Thyroid gland (tissue), 4 donors: ENCODE data around the gene CD274. TPM values are rescaled to one million over a fixed set of nuclear protein-coding genes. Genes with fewer than 3 reads are reported as not detected.

Experiments
- DNase-seq, 2 donors: peaks; one replicate each; pipeline ENCODE4 v3.0.0-alpha.2; 2019
- H3K27ac ChIP-seq, 3 donors: fragments of 200-600 bp; sonication (generic); 1 replicate in 2 of 3; 2 replicates in 1 of 3; pipeline ENCODE4 v1.5.1; 2016 to 2019; ENCODE audit warnings: mild to moderate bottlenecking in 1 of 3, moderate library complexity in 1 of 3
- H3K27me3 ChIP-seq: fragments of 200-600 bp; sonication (generic); one replicate; pipeline ENCODE4 v1.5.1; 2019
- H3K36me3 ChIP-seq, 2 donors: fragments of 200-600 bp; sonication (generic); one replicate each; pipeline ENCODE4 v1.5.1; 2016 to 2019
- H3K4me1 ChIP-seq, 2 donors: fragments of 200-600 bp; sonication (generic); one replicate each; pipeline ENCODE4 v1.5.1; 2017 to 2019
- H3K4me3 ChIP-seq, 3 donors: fragments of 200-600 bp; sonication (generic); replicated peaks in 1 of 3; 1 replicate in 2 of 3; 2 replicates in 1 of 3; pipeline ENCODE4 v1.5.1; 2016; ENCODE audit warnings: mild to moderate bottlenecking in 1 of 3
- H3K9me3 ChIP-seq: fragments of 200-600 bp; sonication (generic); one replicate; pipeline ENCODE4 v1.5.1; 2017
- POLR2A ChIP-seq, 2 donors: fragments of 450-650 bp; IDR thresholded peaks; one replicate each; pipeline ENCODE4 v1.6.1; 2017; ENCODE audit warnings: antibody characterized with exemption in 2 of 2, mild to moderate bottlenecking in 2 of 2, moderate library complexity in 1 of 2
- WGBS, 2 donors: methylation state at CpG; one replicate each; pipeline ENCODE4 v1.1.5; 2017; 5-methylcytosine and 5-hydroxymethylcytosine counted together
- intact Hi-C: fragments of 100-400 bp; cut with DNase I; formaldehyde crosslinking; loops from one replicate; pipeline ENCODE4 v1.15.1; 2023
- total RNA-seq, 4 donors: library from RNA; depleted of rRNA; stranded (reverse); fragments of >200 nt; gene quantifications; one replicate each; pipeline ENCODE4 v1.2.3, GENCODE V29; 2016
- TF ChIP-seq, protein P1 (sequence below), 6 experiments: fragments of 200-600 bp in 3 of 6; fragments of 450-650 bp in 3 of 6; sonication (generic) in 3 of 6; IDR thresholded peaks; one replicate each; pipeline ENCODE4 v1.5.1; 2016 to 2019; ENCODE audit warnings: antibody characterized with exemption in 6 of 6, mild to moderate bottlenecking in 2 of 6, inconsistent platforms in 1 of 6, moderate library complexity in 1 of 6

CD274 gene
- total RNA-seq, 4 donors from 2014 or later, result 3.0 to 6.5 (median 4.9) TPM

DNA sequence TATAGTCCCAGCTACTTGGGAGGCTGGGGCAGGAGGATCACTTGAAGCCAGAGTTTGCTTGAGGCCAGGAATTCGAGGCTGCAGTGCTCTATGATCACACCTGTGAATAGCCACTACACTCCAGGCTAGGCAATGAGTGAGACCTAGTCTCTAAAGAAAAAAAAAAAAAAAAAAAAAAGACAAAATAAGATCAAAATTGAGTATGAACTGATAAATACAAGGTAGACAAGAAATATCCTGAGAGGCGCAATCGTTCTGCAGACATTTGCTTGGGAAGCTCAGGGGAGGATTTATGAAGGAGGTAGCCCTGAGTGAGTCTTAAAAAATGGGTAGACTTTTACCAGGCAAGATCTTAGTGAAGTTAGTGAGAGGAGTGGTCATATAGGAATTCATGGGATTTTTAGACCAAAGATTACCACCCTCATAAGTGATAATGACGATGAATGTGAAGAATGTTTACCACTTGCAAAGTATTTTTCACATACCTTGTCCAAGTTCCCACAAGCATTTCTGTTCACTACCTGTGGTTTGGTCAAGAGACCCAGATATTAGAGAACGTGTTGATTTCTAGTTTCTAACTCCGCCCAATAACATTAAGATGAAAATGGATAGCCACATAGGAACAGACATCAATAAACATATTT lies 64.4 kb downstream of the CD274 start:
- 87 to 91% methylated on average over 6 of the region's 6 CpGs for WGBS, 2 donors
- no peak overlapping the region for H3K27ac ChIP-seq
- no peak overlapping the region for H3K4me3 ChIP-seq
- H3K9me3 ChIP-seq, result no peaks in the 10 kb centered on the region
- H3K4me1 ChIP-seq, result peaks cover 0 to 9% of the 10 kb centered on the region in 2 donors
- H3K36me3 ChIP-seq, result no peaks in the 10 kb centered on the region
- intact Hi-C loops, result no loop called here
- no peak for DNase-seq
- H3K27me3 ChIP-seq, result no peaks in the 10 kb centered on the region
- TF ChIP-seq POLR2A (IDR thresholded peaks at IDR 0.05), result no peak
- TF ChIP-seq, protein P1, sequence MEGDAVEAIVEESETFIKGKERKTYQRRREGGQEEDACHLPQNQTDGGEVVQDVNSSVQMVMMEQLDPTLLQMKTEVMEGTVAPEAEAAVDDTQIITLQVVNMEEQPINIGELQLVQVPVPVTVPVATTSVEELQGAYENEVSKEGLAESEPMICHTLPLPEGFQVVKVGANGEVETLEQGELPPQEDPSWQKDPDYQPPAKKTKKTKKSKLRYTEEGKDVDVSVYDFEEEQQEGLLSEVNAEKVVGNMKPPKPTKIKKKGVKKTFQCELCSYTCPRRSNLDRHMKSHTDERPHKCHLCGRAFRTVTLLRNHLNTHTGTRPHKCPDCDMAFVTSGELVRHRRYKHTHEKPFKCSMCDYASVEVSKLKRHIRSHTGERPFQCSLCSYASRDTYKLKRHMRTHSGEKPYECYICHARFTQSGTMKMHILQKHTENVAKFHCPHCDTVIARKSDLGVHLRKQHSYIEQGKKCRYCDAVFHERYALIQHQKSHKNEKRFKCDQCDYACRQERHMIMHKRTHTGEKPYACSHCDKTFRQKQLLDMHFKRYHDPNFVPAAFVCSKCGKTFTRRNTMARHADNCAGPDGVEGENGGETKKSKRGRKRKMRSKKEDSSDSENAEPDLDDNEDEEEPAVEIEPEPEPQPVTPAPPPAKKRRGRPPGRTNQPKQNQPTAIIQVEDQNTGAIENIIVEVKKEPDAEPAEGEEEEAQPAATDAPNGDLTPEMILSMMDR (IDR thresholded peaks at IDR 0.05), result no peak

DNA sequence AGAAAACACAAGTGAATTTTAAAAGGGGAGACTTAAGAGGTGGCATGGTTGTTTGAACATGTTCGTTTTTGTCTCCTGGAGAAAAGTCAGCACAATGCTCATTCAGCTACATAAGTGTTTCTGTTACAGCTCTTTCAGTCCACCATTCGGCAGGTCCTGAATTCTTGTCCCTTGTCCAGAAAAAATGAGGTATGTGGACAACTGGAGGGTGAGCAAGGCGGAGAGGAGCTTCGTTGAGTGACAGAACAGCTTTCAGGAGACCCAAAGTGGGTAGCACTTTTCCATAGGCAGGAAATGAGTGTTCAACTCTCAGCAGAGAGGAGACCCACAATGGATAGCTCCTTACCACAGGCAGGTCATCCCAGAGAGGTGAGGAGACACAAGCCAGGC lies 64.9 kb downstream of the CD274 start:
- Histone ChIP-seq H3K4me3 (no peak overlapping the region), H3K36me3 (no peaks in the 10 kb centered on the region), H3K27ac (no peak overlapping the region), H3K27me3 (no peaks in the 10 kb centered on the region), H3K4me1 (peaks cover 0 to 5% of the 10 kb centered on the region in 2 donors), H3K9me3 (no peaks in the 10 kb centered on the region)
- WGBS, 2 donors, result 42 to 53% methylated on average over 4 of the region's 4 CpGs
- DNase-seq, result no peak
- no peak for TF ChIP-seq POLR2A (IDR thresholded peaks at IDR 0.05)
- TF ChIP-seq, protein P1 (IDR thresholded peaks at IDR 0.05), result no peak
- intact Hi-C loops, result no loop called here

DNA sequence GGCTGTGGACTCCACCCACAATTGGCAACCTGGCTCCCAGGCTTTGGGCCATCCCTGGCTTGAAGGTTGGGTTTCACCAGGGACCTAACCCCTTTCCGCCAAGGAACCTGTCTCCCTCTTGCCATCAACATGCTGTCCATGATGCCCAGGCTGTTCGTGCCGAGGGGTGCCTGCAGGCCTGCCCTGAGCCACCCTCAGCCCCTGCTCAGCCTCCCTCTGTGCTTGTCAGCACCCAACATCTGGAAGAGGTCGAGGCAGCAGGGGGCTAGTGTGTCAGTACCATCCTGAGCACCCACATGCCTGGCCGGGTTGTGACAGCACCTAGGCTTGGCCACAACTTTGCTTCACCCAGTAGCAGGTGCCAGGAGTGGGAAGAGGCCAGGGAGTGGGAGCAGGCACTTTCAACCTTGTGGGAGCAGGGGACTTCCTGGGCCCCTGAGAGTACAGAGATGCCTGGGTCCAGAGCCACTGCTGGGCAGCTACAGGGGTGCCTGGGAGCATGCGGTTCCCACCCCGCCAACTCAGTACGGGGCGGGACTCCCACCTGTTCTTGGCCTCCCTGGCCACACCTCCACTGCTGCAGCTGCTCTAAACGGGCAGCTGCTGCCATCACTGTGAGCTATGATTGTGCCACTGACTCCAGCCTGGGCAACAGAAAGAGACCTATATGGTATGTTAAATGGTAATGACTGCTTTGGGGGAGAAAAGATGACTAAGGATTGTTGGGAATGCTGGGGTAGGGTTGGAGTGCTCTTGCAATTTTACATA lies 66.3 kb downstream of the CD274 start:
- no peak for DNase-seq
- Histone ChIP-seq H3K9me3 (no peaks in the 10 kb centered on the region), H3K4me3 (no peak overlapping the region), H3K36me3 (no peaks in the 10 kb centered on the region), H3K27me3 (no peaks in the 10 kb centered on the region), H3K27ac (no peak overlapping the region), H3K4me1 (no peaks in the 10 kb centered on the region)
- intact Hi-C loops, result no loop called here
- TF ChIP-seq, protein P1 (IDR thresholded peaks at IDR 0.05), result no peak
- TF ChIP-seq POLR2A (IDR thresholded peaks at IDR 0.05), result no peak
- 90 to 97% methylated on average over 10 of the region's 10 CpGs for WGBS, 2 donors

DNA sequence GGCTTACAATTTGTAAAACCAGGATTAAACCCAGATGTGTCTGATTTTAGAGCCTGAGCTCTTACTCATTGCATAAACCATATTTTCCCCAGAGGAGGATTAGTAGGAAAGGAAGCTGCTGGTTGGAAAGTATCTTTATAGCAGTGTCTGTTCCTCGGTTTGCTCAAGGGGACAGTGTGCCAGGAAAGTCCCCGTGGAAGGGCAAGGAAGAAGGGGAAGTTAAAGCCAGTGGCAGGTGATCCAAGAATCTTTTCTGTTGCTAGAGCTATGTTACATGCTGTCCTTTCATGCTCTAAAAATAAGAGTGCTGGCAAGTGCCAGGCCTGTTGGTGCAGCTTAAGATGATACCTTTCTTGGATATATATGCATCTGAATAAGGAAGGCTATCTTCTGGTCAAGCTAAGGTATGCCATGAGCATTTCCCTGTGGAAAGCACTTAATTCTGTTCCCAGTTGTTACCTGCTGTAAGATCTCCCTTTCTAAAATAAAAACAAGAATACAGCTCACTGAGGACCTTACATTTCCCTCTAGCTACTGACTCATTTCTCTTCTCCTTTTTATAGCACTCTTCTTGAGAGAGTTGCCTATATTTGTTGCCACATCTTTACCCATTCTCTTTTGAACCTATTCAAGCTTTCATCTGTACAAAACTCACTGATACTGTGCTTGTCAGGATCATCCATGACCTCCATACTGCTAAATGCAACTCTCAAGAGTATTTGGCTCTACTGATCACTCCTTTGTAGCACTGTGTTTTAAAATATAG lies 68.0 kb downstream of the CD274 start:
- no peaks in the 10 kb centered on the region for H3K27me3 ChIP-seq
- no peak overlapping the region for H3K27ac ChIP-seq
- H3K36me3 ChIP-seq, result no peaks in the 10 kb centered on the region
- no peak for DNase-seq
- H3K9me3 ChIP-seq, result no peaks in the 10 kb centered on the region
- TF ChIP-seq, protein P1 (IDR thresholded peaks at IDR 0.05), result no peak
- TF ChIP-seq POLR2A (IDR thresholded peaks at IDR 0.05), result no peak
- no peaks in the 10 kb centered on the region for H3K4me1 ChIP-seq
- intact Hi-C loops, result no loop called here
- WGBS, 2 donors, result 38 to 59% methylated on average over 2 of the region's 2 CpGs
- H3K4me3 ChIP-seq, result no peak overlapping the region
